HL-60/S4 treated with phorbol 12-myristate 13-acetate at 8.2 ng/mL for 4 days and 3 days (cell line): ENCODE measurements around the gene ASIP.
"Not testable (repeated sequence)": the region's sequence is repeated elsewhere in the genome, so short reads cannot be mapped to it uniquely, and the experiment has no call there.

Source experiments
- in situ Hi-C: fragments of 300-500 bp; cut with MboI; formaldehyde crosslinking; loops from 2 replicates; pipeline ENCODE4 v1.15.0; 2022; ENCODE audit warnings: low sequenced_read_pairs

Gene ASIP

GRCh38 chr20:34282041-34282440 lies 40.8 kb downstream of the ASIP start:
- in situ Hi-C loops: no loop called here

- in situ Hi-C loops: no loop called here
These were observed 42.6 kb downstream of the ASIP start for GRCh38 chr20:34283844-34284243.

DNA sequence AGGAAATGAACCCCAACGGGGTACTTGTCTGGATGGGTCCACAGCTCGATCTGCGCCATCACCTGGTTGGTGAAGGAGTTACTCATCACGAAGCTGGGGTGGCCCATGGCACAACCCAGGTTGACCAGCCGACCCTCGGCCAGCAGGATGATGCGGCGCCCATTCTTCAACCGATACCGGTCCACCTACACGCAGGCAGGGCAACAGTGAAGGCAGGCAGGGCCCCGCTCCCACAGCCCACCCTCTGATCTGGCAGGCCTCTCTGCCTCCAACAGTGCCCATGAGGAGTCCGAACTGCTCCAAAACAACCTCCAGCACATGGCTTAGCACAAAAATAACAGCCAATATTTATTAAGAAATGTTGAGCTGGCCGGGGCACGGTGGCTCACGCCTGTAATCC lies 44.2 kb downstream of the ASIP start:
- in situ Hi-C loops: no loop called here

GRCh38 chr20:34287500-34287899 lies 46.3 kb downstream of the ASIP start:
- in situ Hi-C loops: not testable (repeated sequence)

GRCh38 chr20:34290471-34290870 lies 49.2 kb downstream of the ASIP start:
- in situ Hi-C loops: no loop called here

DNA sequence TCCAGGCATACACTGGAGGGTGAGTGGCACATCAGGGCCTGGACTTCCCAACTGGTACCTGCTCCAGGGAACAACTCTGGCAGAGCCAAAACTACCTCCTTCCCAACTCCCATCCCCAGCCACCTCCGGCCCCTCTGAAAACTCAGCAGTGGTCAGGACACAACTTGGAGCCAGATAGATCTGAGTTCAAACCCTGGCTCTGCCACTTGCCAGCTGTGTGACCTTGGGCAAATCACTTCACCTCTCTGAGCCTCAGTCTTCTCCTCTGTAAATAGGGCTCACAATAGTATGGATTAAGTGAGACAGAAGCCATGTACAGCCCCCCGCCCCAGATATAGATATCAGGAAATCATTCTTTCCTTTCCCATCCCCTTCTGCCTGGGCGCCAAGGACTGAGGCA lies 51.3 kb downstream of the ASIP start:
- in situ Hi-C loops: no loop called here

DNA sequence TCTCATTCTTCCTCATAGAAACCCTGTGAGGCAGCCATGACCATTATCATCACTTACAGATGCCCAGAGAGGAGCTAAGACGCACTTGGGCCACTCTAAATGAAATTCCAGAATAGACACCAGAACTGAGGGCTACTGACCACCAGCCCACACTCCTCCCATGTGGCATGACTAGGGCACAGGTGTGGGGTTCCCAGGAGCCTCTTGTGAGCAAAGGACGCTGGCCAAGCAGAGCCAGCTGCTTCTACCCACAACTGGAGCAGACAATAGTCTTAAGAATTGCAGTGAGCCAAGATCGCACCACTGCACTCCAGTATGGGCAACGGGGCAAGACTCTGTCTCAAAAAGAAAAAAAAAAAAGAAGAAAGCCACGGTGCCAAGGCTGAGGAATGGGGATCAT lies 51.9 kb downstream of the ASIP start:
- in situ Hi-C loops: no loop called here

GRCh38 chr20:34293589-34293988 lies 52.4 kb downstream of the ASIP start:
- in situ Hi-C loops: no loop called here

GRCh38 chr20:34294563-34294962 lies 53.3 kb downstream of the ASIP start:
- in situ Hi-C loops: no loop called here

GRCh38 chr20:34295284-34295683 lies 54.1 kb downstream of the ASIP start:
- in situ Hi-C loops: no loop called here

- in situ Hi-C loops: no loop called here
These were observed 55.2 kb downstream of the ASIP start for GRCh38 chr20:34296468-34296867.

GRCh38 chr20:34298294-34298784 lies 57.1 kb downstream of the ASIP start:
- in situ Hi-C loops: not testable (repeated sequence)

- in situ Hi-C loops: no loop called here
These were observed 58.5 kb downstream of the ASIP start for GRCh38 chr20:34299556-34300255.

DNA sequence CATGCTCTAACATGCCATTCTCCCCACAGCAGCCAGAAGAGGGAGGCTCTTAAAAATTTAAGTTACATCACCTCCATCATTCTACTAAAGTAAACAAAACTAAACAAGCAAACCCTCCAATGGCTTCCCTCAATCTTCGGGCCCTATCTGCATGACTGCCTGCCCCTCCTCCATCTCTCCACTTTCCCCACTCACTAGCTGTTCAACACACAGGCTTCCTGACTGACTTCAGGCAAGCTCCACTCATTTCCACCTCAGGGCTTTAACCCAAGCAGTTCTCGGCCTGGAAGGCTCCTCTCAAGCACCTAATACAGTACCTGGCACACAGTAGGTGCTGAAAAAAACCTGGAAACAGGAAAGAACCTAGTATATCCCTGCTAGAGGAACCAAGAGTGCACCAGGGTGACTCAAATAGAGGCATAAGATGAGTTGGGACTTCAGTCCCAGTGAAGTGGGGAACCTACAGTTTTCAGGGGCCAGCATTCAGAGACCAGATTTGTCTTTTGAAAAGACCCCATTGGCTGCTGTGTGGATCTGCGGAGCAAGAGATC lies 59.1 kb downstream of the ASIP start:
- in situ Hi-C loops: no loop called here

- in situ Hi-C loops: no loop called here
These were observed 59.8 kb downstream of the ASIP start for GRCh38 chr20:34300809-34301586.

DNA sequence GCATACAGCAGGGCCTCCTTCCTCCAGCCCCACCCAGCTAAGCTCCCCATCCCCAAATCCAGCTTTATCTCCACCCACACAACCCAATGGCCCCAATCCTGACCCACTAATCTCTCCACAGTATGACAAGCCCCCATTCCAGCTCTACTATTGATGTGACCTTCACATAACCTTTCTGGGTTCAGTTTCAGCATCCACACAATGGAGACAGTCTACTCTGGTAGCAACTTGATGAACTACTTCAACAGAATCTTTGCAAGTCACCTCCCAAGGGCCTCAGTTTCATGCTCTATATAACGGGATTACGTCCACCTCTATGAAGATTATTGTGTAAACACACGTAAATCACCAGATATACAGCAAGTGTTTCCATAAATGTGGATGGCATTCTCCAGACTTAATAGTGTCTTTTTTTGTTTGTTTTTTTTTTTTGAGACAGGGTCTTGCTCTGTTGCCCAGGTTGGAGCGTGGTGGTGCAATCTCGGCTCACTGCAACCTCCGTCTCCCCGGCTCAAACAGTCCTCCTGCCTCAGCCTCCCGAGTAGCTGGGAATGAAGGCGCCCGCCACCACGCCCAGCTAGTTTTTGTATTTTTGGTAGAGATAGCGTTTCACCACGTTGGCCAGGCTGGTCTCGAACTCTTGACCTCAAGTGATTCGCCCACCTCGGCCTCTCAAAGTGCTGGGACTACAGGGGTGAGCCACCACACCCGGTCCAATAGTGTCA lies 60.5 kb downstream of the ASIP start:
- in situ Hi-C loops: no loop called here

DNA sequence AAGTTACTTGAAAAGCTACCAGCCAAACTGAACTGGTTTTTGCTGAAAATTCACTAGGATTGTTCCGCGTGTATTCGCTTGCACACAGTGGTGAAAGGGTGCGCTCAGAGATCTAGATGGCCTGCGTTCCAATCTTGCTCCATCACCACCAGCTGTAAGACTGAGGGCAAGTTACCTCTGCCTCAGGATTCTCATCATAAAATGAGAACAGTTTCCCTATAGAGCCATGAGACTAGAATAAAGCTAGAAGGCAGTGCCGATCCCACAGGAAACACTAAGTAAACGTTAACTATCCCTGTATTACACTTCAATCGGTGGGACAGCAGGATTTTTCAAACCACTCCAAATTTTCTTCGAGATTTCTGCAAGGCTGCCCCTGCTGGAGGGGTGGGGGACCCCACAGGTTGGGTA lies 61.1 kb downstream of the ASIP start:
- in situ Hi-C loops: no loop called here

- in situ Hi-C loops: no loop called here
These were observed 61.7 kb downstream of the ASIP start, which contains the start of gene AHCY for GRCh38 chr20:34302723-34303533. Gene AHCY, minus strand, starts transcription at chr20:34303355. Its CDS starts 85 bp downstream, at chr20:34303270.

GRCh38 chr20:34305333-34306230 lies 64.4 kb downstream of the ASIP start:
- in situ Hi-C loops: no loop called here
